GM13976 (cell line): ENCODE measurements around the gene HOXA4.

Experiments
- DNase-seq: peaks from one replicate; pipeline ENCODE4 v3.0.0; 2012; ENCODE audit warnings: low spot score
- CTCF ChIP-seq: IDR thresholded peaks from 2 replicates; pipeline ENCODE4 v1.5.1; 2012; ENCODE audit warnings: borderline replicate concordance, mild to moderate bottlenecking; ENCODE audit not compliant: insufficient read depth; ENCODE audit errors: extremely low read depth, missing control alignments, control extremely low read depth
- in situ Hi-C: fragments of 300-500 bp; cut with MboI; formaldehyde crosslinking; loops from one replicate; pipeline ENCODE4 v1.12.0; 2022; ENCODE audit warnings: low sequenced_read_pairs, mixed read lengths, inconsistent platforms; ENCODE audit not compliant: unreplicated experiment

HOXA4 gene

GRCh38 chr7:27130540-27131389, at the start of gene HOXA4:
Gene HOXA4 (minus strand): TSS chr7:27130757. CDS start chr7:27130733, 24 bp downstream.
- in situ Hi-C loops, result no loop called here
- no peak for TF ChIP-seq CTCF
- peak; percentile 67 for DNase-seq

GRCh38 chr7:27179503-27180430, 49.2 kb upstream of the HOXA4 start:
- peak; percentile 52 for TF ChIP-seq CTCF
- in situ Hi-C loops, result no loop called here
- DNase-seq, result peak; percentile 84

GRCh38 chr7:27179030-27179429, 48.5 kb upstream of the HOXA4 start:
- DNase-seq, result no peak
- in situ Hi-C loops, result no loop called here
- TF ChIP-seq CTCF, result no peak

- TF ChIP-seq CTCF, result no peak
- DNase-seq, result no peak
- in situ Hi-C loops, result no loop called here
These were observed 47.8 kb upstream of the HOXA4 start for GRCh38 chr7:27178366-27178765.

GRCh38 chr7:27177795-27178320, 47.3 kb upstream of the HOXA4 start:
- no peak for DNase-seq
- TF ChIP-seq CTCF, result no peak
- in situ Hi-C loops, result no loop called here

- DNase-seq, result no peak
- in situ Hi-C loops, result no loop called here
- TF ChIP-seq CTCF, result no peak
These were observed 46.6 kb upstream of the HOXA4 start for GRCh38 chr7:27176962-27177794.
